Measurements from ENCODE around the gene AMBP.
A peak's percentile ranks its signal among the peaks of the same experiment; 100 is the strongest.
"Not testable (repeated sequence)": the region's sequence is repeated elsewhere in the genome, so short reads cannot be mapped to it uniquely, and the experiment has no call there.

The AMBP gene

GRCh38 chr9:114091711-114092110 is 13.6 kb upstream of the AMBP start:
- no peak for DNase-seq

GRCh38 chr9:114090798-114091197 is 12.7 kb upstream of the AMBP start:
- DNase-seq: no peak

- DNase-seq: no peak
Observed at GRCh38 chr9:114089206-114089840, 11.2 kb upstream of the AMBP start.

GRCh38 chr9:114088571-114089170 is 10.6 kb upstream of the AMBP start:
- DNase-seq: no peak

GRCh38 chr9:114087721-114088120 is 9.6 kb upstream of the AMBP start:
- no peak for DNase-seq

- DNase-seq: no peak
Observed at GRCh38 chr9:114086607-114087006, 8.5 kb upstream of the AMBP start.

- DNase-seq: no peak
Observed at GRCh38 chr9:114086009-114086408, 7.9 kb upstream of the AMBP start.

GRCh38 chr9:114085387-114085789 is 7.3 kb upstream of the AMBP start:
- DNase-seq: no peak

GRCh38 chr9:114084282-114085073 is 6.4 kb upstream of the AMBP start:
- no peak for DNase-seq

GRCh38 chr9:114083666-114084065 is 5.6 kb upstream of the AMBP start:
- DNase-seq: no peak

GRCh38 chr9:114082763-114083412 is 4.8 kb upstream of the AMBP start:
- DNase-seq: not testable (repeated sequence)

GRCh38 chr9:114082017-114082762 is 4.1 kb upstream of the AMBP start:
- DNase-seq: peak; percentile 79

- no peak for DNase-seq
Observed at GRCh38 chr9:114081441-114082016, 3.4 kb upstream of the AMBP start.

GRCh38 chr9:114080773-114081440 is 2.8 kb upstream of the AMBP start:
- no peak for DNase-seq

- DNase-seq: no peak
Observed at GRCh38 chr9:114080195-114080772, 2.2 kb upstream of the AMBP start.

- DNase-seq: no peak
Observed at GRCh38 chr9:114078781-114079156, 669 bp upstream of the AMBP start.

GRCh38 chr9:114077162-114077837 is 800 bp downstream of the AMBP start:
- DNase-seq: no peak

- DNase-seq: no peak
Observed at GRCh38 chr9:114076237-114077161, 1.6 kb downstream of the AMBP start.

- no peak for DNase-seq
Observed at GRCh38 chr9:114075602-114076001, 2.5 kb downstream of the AMBP start.
